ENCODE measurements around the gene MVD. TPM values are rescaled to one million over a fixed set of nuclear protein-coding genes. Genes with fewer than 3 reads are reported as not detected.

Gene MVD, protein sequence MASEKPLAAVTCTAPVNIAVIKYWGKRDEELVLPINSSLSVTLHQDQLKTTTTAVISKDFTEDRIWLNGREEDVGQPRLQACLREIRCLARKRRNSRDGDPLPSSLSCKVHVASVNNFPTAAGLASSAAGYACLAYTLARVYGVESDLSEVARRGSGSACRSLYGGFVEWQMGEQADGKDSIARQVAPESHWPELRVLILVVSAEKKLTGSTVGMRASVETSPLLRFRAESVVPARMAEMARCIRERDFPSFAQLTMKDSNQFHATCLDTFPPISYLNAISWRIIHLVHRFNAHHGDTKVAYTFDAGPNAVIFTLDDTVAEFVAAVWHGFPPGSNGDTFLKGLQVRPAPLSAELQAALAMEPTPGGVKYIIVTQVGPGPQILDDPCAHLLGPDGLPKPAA
- 67.0 and 69.5 TPM in 2 replicates for total RNA-seq

DNA sequence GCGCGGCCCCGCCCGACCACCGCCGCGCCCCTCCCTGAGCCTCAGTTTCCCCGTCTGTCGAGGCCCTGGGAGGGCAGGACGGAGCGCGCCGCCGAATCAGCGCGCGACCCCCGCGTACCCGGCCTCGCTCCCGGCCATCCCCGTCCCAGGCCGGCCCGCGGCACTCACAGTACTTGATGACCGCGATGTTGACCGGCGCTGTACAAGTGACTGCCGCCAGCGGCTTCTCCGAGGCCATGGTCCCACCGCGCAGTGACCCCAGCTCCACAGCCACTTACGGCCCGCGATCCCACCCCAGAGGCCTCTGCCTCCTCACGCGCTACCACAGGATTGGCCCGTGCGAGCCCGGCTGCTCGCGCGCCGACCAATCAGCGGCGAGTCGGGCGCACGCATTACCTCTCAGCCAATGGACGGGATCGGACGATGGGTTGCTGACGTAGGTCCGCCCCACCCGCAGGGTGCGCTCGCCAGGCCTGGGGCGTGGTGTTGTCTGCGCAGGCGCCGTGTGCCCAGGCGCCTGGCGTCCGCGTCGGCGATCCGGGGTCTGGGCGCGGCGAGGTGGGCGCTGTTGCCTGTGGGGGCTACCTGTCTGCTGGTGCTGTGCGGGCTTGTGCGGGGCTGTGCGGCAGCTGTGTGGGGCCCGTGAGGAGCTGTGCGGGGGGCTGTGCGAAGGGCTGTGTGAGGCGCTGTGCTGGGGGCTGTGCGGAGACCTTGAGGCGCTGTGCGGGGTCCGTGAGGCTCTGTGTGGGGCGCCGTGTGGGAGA lies at the start of gene MVD:
MVD (minus strand) TSS at position 249 of the 764 bp plus-strand sequence; CDS start at position 238, 11 bp downstream.

DNA sequence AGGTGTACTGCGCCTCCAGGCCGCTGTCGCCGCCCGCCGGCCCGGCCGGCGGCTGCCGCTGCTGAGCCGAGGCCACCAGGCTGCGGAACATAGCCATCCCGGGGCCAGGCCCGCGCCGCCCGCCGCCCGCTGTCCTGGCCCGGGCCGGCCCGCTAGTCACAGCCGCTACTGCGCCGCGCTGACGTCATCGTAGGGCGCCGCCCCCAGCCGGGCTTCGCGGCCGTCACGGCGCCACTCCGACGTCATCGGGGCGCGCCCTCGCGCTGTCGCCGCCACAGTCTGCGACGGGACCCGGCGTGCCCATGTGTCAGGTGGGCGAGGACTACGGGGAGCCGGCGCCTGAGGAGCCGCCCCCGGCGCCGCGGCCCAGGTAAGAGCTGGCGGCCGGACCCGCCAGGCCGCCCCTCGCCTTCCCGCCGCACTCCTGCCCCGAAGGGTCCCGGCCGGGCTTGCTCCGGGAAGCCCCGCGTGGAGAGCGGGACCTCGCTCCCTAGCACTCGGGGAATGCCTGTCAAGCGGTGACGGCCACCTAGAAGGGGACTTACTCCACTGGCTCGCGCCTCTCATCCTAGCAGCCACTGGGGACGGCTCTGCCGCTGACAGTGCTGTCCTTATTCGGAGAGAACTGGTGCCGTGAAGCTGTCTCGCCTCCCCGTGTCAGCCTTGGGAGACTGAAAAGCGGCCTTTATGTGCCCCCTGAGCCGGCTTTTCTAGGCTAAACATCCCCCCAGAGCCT lies 43.5 kb upstream of the MVD start, which contains the start of the genes CTU2 and RNF166:
CTU2 (plus strand) TSS at position 275 of the 736 bp plus-strand sequence; CDS start at position 303, 28 bp downstream.
RNF166 (minus strand) TSS at position 180 of the 736 bp plus-strand sequence; CDS start at position 97, 83 bp downstream.

DNA sequence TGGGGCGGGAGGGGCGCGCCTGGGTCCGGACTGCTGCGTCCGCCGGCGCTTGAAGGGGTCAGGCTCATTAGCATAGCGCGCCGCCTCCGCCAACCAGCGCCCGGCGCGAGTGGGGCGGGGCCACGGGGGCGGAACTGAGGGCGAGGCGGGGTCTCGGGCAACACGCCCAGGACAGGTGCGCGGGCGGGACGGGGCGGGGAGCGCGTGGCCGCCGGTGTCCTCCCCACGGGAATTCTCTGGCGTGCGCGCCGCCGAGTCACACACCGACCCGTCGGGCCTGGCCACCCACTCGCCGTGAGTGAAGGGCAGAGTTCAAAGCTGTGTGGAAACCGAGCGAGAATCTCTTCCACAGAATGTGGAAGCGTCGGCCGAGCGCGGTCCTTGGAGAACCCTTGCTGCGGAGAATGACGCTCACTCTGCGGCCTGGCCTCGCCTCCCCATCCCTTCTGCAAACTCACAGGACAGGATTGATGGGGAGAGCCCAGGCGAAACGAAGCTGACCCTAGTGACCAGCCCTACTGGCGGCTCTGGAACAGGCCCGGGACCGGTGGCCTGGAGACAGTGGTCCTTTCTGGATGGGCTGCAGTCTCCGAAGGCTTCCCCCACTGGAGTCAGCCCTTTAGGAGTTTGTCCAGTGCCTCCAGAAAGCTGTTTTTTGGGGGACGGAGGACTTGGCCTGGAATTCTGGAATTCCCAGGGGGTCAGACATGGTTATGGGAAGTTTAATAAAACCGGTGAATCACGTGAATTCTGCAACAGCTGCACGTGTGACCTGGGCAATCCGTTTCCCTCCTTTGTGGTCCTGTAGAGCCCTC lies 23.8 kb upstream of the MVD start, which contains the start of gene SNAI3:
SNAI3 (minus strand) TSS at position 69 of the 815 bp plus-strand sequence. CDS start 101 bp downstream, outside the sequence.

DNA sequence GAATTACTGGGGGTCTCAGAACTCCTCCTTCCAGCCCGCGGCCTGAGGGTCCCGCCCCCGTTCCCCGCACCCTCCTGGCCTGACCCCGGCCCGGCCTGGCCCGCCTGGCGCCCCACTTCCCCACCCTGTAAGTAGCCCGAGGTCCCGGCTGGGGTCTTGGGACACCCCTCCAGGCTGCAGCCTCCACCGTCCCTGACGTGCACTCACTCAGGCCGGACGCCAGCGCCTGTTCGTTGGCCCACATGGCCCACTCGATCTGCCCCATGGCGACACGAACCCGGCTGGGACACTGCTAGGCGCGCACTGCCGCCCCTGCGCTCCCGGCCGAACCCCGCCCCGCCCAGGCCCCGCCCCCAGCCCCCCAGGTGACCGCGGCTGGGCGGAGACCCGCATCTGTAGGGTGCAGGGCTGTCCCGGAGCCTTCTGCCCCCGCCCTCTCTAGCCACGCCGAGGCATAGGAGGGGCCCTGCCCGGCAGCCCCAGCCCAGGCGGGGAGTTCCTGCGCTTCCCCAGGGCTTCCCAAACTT lies 12.1 kb downstream of the MVD start, which contains the start of gene CYBA:
CYBA (minus strand) TSS at position 305 of the 527 bp plus-strand sequence; CDS start at position 265, 40 bp downstream.

DNA sequence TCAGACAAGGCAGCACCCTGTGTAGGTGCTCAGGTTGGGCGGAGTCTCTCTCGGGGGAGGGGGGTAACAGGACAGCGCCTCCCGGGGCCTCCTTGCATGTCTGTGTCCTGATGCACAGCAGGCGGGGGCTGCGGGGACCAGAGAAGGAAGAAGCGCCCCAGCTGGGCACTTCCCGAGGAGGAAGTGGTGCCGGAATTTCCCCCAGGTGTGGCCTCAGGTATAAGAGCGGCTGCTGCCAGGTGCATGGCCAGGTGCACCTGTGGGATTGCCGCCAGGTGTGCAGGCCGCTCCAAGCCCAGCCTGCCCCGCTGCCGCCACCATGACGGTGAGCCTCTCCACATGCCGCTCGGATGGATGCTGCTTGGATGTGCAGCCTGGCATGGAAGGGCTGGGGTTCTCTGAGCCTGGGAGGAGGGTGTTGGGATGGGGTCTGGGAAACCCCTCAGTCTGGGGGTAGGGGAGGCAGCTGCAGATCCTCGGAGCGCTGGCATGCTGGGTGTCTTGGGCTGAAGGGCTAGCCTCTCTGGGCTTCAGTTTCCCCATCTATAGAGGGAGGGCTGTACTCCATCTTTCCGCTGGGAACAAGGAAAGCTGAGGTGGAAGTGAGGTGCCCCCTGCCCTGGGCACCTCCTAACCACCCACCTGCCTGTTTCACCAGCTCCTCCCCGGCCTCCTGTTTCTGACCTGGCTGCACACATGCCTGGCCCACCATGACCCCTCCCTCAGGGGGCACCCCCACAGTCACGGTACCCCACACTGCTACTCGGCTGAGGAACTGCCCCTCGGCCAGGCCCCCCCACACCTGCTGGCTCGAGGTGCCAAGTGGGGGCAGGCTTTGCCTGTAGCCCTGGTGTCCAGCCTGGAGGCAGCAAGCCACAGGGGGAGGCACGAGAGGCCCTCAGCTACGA lies 24.3 kb downstream of the MVD start, which contains the start of gene IL17C:
IL17C (plus strand) TSS at position 250 of the 908 bp plus-strand sequence; CDS start at position 320, 70 bp downstream.

Other genes with a start within 250 kb of the MVD start
- gene ZFPM1, start 209.8 kb downstream of the MVD start, total RNA-seq: 0.93 and 1.3 TPM in 2 replicates
- 16.8 and 21.0 TPM in 2 replicates for gene ZC3H18, start 92.7 kb downstream of the MVD start, total RNA-seq
- gene IL17C, start 24.5 kb downstream of the MVD start, total RNA-seq: 0.79 TPM in 1 of 2 replicates, not detected in the other
- 194 and 228 TPM in 2 replicates for gene CYBA, start 12.0 kb downstream of the MVD start, total RNA-seq
- gene SNAI3, start 23.4 kb upstream of the MVD start, total RNA-seq: 0.13 TPM in 1 of 2 replicates, not detected in the other
- 20.8 and 24.9 TPM in 2 replicates for gene RNF166, start 43.3 kb upstream of the MVD start, total RNA-seq
- gene CTU2, start 43.4 kb upstream of the MVD start, total RNA-seq: 19.9 and 25.9 TPM in 2 replicates
- 259 and 277 TPM in 2 replicates for gene PIEZO1, start 122.1 kb upstream of the MVD start, total RNA-seq
- gene CDT1, start 140.7 kb upstream of the MVD start, total RNA-seq: 14.2 and 27.4 TPM in 2 replicates
- 280 and 289 TPM in 2 replicates for gene APRT, start 148.8 kb upstream of the MVD start, total RNA-seq
- 21.9 and 22.0 TPM in 2 replicates for gene GALNS, start 193.9 kb upstream of the MVD start, total RNA-seq
- gene TRAPPC2L, start 194.0 kb upstream of the MVD start, total RNA-seq: 66.9 and 84.2 TPM in 2 replicates
- gene PABPN1L, start 203.6 kb upstream of the MVD start, total RNA-seq: not detected in 2 replicates

Data from mammary microvascular endothelial cell (primary cell).